Measurements from ENCODE around the gene ANKRD22. TPM values are rescaled to one million over a fixed set of nuclear protein-coding genes. Genes with fewer than 3 reads are reported as not detected.

Gene ANKRD22
- total and polyA plus RNA-seq, 10 of the 15 experiments (the other 5 are each of a cell fraction or from before 2014, with no cell fraction given) = 0.30 to 1.3 (median 0.71) TPM

GRCh38 chr10:88880282-88881076, 28.8 kb upstream of the ANKRD22 start (continued):
- TF ChIP-seq, protein P1, sequence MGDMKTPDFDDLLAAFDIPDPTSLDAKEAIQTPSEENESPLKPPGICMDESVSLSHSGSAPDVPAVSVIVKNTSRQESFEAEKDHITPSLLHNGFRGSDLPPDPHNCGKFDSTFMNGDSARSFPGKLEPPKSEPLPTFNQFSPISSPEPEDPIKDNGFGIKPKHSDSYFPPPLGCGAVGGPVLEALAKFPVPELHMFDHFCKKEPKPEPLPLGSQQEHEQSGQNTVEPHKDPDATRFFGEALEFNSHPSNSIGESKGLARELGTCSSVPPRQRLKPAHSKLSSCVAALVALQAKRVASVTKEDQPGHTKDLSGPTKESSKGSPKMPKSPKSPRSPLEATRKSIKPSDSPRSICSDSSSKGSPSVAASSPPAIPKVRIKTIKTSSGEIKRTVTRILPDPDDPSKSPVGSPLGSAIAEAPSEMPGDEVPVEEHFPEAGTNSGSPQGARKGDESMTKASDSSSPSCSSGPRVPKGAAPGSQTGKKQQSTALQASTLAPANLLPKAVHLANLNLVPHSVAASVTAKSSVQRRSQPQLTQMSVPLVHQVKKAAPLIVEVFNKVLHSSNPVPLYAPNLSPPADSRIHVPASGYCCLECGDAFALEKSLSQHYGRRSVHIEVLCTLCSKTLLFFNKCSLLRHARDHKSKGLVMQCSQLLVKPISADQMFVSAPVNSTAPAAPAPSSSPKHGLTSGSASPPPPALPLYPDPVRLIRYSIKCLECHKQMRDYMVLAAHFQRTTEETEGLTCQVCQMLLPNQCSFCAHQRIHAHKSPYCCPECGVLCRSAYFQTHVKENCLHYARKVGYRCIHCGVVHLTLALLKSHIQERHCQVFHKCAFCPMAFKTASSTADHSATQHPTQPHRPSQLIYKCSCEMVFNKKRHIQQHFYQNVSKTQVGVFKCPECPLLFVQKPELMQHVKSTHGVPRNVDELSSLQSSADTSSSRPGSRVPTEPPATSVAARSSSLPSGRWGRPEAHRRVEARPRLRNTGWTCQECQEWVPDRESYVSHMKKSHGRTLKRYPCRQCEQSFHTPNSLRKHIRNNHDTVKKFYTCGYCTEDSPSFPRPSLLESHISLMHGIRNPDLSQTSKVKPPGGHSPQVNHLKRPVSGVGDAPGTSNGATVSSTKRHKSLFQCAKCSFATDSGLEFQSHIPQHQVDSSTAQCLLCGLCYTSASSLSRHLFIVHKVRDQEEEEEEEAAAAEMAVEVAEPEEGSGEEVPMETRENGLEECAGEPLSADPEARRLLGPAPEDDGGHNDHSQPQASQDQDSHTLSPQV (IDR thresholded peaks at IDR 0.05) = 0 out of 2 replicates have a peak, but pooled peaks have one; percentile 9
- TF ChIP-seq TAF1 (IDR thresholded peaks at IDR 0.05; ENCODE audit: borderline replicate concordance, low read depth, low read length) (0 out of 2 replicates have a peak, but pooled peaks have one; percentile 46), MXI1 (IDR thresholded peaks at IDR 0.05; ENCODE audit: low read depth, low read length) (peak; percentile 68; the same call in 1 of the 2 replicates), RAD21 (IDR thresholded peaks at IDR 0.05; ENCODE audit: insufficient read depth, low read depth, low read length) (0 out of 2 replicates have a peak, but pooled peaks have one; percentile 5), TBL1XR1 (IDR thresholded peaks at IDR 0.05; ENCODE audit: low read depth, low read length) (no peak), LARP7 (IDR thresholded peaks at IDR 0.05) (peak; percentile 97), MEF2B (IDR thresholded peaks at IDR 0.05; ENCODE audit: partially characterized antibody, poor library complexity, severe bottlenecking) (peak; percentile 17), POU2F2 (IDR thresholded peaks at IDR 0.05; ENCODE audit: borderline replicate concordance, low read depth, low read length) (peak; percentile 52; the same call in 2 of the 3 replicates), HDAC2 (IDR thresholded peaks at IDR 0.05) (no peak), HCFC1 (IDR thresholded peaks at IDR 0.05; ENCODE audit: low read length) (peak; percentile 27; the same call in 1 of the 2 replicates), CHD1 (IDR thresholded peaks at IDR 0.05; ENCODE audit: low read depth, low read length) (peak; percentile 80; the same call in 1 of the 2 replicates), MTA2 (IDR thresholded peaks at IDR 0.05; ENCODE audit: low read depth) (0 out of 2 replicates have a peak, but pooled peaks have one; percentile 0), SMAD5 (IDR thresholded peaks at IDR 0.05; ENCODE audit: low read depth) (no peak; the same call in none of the 2 replicates), HDGF (IDR thresholded peaks at IDR 0.05) (peak; percentile 83), EP300 (IDR thresholded peaks at IDR 0.05; ENCODE audit: borderline replicate concordance in 1 of 2, control insufficient read depth in 1 of 2, low read depth in 2 of 2, low read length in 2 of 2) (0 out of 4 replicates have a peak, but pooled peaks of 1 of the 2 experiments have one; percentile 36), PBX3 (IDR thresholded peaks at IDR 0.05; ENCODE audit: insufficient replicate concordance, low read depth, low read length) (peak; percentile 68)
- TF ChIP-seq, protein P2, sequence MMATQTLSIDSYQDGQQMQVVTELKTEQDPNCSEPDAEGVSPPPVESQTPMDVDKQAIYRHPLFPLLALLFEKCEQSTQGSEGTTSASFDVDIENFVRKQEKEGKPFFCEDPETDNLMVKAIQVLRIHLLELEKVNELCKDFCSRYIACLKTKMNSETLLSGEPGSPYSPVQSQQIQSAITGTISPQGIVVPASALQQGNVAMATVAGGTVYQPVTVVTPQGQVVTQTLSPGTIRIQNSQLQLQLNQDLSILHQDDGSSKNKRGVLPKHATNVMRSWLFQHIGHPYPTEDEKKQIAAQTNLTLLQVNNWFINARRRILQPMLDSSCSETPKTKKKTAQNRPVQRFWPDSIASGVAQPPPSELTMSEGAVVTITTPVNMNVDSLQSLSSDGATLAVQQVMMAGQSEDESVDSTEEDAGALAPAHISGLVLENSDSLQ (IDR thresholded peaks at IDR 0.05) = peak; percentile 87
- TF ChIP-seq, protein P3, sequence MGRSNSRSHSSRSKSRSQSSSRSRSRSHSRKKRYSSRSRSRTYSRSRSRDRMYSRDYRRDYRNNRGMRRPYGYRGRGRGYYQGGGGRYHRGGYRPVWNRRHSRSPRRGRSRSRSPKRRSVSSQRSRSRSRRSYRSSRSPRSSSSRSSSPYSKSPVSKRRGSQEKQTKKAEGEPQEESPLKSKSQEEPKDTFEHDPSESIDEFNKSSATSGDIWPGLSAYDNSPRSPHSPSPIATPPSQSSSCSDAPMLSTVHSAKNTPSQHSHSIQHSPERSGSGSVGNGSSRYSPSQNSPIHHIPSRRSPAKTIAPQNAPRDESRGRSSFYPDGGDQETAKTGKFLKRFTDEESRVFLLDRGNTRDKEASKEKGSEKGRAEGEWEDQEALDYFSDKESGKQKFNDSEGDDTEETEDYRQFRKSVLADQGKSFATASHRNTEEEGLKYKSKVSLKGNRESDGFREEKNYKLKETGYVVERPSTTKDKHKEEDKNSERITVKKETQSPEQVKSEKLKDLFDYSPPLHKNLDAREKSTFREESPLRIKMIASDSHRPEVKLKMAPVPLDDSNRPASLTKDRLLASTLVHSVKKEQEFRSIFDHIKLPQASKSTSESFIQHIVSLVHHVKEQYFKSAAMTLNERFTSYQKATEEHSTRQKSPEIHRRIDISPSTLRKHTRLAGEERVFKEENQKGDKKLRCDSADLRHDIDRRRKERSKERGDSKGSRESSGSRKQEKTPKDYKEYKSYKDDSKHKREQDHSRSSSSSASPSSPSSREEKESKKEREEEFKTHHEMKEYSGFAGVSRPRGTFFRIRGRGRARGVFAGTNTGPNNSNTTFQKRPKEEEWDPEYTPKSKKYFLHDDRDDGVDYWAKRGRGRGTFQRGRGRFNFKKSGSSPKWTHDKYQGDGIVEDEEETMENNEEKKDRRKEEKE (IDR thresholded peaks at IDR 0.05) = 0 out of 2 replicates have a peak, but pooled peaks have one; percentile 10

Data from GM12878 (cell line).